ENCODE data around the gene TDRD9.
A peak's percentile ranks its signal among the peaks of the same experiment; 100 is the strongest.

TDRD9 gene

DNA sequence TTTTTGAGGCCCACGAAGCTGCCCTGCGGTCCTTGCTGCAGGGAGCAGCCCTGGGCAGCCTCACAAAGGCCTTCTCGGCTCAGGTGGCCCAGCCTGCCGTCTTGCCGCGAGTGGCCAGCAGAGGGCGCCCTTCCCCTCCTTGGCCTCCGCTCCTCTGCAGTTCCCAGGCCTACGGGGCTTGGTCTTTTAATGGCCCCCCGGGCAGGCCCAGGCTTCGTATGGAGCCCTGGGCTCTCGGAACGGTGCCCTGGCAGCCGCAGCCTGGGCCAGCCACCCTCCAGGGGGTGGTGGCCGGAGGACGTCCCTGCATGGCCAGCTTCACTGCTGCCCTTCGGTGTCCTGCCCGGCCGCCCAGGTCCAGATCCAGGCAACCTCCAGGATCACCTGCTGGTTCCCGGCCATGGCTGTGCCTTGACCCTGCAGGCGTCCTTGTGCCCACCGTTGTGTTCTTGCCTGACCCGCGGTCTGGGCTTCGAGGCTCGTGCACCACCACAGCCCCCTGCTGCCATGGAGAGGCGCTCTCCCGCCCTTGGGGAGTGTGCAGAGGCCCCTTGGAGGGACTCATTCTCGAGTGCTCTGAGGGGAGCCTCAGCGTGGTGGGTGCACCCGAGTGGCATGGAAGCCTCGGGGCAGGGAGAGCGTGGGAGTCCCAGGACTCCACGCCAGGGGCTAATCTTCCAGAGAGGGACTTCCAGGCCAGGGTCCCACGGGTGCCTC lies 166.6 kb downstream of the TDRD9 start:
- peak; percentile 80 for DNase-seq

DNA sequence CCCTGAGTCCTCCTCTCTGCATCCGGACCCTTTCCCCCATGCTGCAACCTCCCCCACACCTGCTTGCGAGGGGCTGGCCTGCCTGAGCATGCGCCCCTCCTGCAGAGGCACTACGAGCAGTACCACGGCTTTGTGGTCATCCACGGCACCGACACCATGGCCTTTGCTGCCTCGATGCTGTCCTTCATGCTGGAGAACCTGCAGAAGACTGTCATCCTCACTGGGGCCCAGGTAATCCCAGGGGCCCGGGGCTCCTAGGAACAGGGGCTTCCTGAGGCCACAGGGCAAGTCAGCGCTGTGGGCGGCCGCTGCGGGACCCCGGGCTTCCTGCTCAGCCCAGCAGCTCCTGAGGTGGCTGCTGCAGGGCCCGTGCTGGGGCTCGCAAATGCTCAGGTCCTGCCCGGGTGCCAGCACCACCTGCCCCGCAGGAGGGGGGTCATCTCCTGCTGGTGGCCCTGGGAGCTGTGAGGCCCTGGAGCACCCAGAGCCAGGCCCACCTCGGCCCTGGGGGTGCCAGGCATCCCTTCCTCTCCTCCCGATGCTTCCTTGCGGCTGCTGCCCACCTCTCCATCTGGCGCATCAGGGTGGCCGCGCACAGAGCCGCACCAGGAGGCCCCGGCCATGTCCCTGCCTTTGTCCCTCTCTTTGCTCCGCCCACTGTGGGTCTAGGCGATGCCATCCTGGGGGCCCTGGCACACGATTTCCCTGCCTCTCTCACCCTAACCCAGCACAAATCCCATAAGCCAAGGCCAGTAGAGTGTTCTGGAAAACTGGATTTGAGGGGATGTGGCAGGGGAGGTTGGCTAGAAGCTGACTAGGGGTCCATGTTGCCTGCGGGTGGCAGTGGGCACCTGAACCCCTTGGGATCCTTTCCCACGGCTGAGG lies 167.4 kb downstream of the TDRD9 start:
- DNase-seq, result no peak

DNA sequence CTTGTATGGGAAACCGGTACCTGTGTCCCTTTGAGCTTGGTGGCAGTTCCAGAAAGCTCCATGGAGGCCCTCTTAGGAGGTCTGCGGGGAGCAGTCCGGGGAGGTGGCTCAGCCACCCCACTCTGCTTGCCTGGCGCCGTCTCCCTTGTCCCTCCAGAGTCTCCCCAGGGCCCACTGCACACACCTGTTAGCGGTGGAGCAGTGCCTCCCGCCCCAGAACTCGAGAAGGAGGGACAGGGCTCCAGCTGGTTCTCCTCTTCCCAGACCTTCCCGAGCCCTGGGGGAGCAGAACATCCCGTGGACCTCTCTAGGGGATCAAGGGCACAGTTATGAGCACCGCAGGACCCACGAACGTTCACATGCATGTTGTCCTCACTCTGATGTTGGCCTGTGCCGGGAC lies 168.1 kb downstream of the TDRD9 start:
- DNase-seq, result no peak

DNA sequence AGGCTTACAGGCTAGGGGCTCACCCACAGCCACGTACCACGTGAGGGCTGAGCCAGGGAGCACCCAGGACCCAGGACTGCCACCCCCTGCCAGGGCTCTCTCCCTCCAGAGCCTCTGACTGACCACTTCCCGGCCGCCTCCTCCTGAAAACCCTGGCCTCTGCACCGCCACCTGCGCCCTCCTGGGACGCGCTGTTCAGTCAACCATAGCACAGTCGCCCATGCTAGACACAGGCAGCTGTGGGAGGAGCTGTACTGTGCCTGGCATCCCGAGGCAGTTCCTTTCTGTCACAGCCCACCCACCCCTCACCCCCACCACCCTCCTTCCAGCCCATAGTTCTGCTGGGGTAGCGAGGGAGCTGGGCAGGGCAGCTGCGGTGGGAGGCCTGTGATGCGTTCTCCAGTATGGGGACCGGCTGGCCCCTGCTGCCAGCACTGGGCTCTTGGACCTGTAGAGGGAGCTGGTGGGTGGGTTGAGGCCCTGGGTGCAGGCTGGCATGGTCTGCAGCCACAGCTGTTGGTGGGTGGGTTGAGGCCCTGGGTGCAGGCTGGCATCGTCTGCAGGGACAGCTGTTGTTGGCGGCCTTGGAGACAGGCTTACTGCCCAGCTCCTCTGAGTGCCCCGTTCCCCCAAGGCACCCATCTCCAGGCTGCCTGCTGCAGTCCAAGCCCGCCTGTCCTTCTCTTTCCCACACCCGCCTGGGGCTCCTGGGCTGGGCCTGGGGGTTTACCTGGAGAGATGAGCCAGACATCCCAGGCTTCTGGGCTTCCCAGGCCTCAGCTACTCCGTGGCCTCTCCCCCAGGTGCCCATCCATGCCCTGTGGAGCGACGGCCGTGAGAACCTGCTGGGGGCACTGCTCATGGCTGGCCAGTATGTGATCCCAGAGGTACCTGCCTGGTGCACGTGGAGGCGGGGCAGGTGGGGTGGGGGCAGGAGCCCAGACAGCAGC lies 168.8 kb downstream of the TDRD9 start:
- no peak for DNase-seq

DNA sequence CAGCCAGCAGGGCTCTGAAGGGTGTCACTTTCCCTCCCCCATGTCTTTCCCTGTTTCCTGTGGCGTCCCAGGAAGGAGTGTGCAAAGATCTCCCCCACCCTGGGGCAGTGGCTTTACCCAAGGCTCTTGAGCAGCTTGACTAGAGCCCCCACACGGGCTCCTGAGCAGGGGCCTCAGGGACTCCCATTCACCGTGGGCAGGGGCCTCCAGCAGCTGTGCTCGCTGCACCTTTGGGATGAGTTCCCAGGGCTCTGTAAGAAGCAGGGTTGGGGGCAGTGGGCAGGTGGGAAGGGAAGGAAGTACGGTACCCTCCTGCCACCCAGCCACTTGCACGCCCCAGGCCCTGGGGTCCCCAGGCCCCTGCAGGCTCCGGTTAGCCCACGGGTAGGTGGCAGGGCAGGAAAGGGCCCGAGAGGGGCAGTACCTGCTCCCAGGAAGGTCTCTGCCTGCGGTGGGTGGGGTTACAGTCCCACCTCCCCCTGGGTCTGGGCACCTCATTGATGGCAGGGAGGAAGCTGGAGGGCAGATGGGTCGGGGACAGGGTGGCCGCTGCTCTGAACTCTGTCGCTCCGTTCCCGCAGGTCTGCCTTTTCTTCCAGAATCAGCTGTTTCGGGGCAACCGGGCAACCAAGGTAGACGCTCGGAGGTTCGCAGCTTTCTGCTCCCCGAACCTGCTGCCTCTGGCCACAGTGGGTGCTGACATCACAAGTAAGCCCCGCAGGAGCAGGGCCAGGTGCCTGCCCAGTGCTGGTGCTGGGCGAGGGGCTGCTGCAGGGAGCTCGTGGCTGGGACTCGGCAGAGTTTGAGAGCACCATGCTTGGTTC lies 170.2 kb downstream of the TDRD9 start:
- DNase-seq, result no peak

DNA sequence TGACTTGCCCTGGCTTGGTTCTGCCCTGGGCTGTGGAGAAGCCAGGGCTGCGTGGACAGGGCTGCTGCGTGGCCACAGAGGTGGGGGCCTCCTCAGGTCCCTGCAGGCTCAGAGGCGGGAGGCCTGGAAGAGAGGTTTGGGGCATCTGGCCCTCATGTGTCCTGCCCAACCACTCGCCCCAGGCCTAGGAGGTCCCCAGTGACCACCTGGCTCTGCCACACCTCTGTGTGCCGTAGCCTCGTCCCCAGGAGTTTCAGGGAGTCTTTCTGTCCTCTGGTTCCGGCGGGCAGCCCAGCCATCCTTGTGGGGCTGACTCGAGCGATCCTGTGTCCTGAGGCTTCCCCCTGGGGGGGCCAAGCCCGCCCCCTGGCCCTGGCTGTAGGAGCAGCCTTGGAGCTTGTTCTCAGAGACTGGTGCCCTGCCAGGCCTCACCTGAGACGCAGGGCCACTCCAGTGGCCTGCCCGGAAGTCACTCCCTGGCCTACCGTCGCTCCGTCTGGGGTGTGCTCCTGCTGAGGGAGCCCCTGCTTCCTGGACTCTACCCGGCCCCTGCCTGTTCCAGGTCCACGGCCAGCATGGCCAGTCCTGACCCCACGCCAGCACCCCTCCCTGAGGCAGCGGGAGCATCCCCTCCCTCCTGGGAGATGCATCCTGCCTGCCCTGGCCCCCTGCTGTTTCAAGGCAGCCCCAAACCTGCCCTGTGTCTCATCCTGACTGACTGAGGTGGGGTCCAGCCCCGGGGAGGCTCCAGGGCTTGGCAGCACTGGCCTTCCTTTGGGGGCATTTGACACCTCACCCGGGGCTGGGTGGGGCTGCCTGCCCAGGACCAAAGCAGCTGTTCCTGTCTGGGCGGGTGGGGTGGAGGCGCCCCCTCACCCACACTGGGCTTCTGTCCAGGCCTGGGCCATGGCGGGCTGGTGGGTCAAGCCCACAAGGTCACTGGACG lies 171.1 kb downstream of the TDRD9 start:
- no peak for DNase-seq

DNA sequence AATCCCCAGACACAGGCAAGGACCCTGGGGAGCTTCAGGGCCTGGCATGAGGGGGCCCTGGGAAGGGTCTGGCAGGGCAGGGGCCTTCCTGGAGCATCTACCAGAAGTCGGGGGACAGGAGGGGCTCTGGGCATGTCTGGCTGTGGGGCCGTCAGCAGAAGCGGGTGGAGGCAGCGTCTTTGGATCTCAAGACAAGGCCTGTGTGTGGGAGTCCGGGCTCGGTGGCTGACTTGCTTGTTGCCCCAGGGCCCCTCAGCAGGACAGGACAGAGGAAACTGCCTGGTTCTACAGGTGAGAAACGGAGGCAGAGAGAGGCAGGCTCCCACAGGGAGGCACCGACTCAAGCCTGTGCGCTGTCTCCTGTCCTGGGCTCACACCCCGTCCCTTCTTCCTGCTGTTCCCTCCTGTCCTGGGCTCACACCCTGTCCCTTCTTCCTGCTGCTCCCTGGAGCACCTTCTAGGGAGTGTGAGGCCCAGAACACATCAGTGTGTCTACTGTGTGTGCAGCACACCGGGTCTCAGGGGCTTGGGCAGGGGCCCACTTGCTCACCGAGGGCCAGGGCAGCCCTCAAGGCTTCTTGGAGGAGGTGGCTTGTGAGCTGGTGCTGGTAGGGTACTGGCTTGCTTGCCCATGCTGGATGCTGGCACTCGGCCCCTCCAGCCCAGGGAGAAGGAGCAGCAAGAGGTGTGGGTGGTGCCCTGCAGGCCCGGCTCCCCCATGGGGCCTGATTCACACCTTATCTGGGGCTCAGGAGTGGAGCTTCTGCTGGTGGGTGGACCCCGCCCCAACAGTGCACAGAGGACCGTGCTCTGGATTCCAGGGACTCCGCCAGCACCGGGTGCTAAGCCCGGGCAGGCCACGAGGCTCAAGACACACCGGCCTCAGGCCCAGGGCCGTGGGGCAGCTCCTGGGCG lies 172.2 kb downstream of the TDRD9 start:
- no peak for DNase-seq

DNA sequence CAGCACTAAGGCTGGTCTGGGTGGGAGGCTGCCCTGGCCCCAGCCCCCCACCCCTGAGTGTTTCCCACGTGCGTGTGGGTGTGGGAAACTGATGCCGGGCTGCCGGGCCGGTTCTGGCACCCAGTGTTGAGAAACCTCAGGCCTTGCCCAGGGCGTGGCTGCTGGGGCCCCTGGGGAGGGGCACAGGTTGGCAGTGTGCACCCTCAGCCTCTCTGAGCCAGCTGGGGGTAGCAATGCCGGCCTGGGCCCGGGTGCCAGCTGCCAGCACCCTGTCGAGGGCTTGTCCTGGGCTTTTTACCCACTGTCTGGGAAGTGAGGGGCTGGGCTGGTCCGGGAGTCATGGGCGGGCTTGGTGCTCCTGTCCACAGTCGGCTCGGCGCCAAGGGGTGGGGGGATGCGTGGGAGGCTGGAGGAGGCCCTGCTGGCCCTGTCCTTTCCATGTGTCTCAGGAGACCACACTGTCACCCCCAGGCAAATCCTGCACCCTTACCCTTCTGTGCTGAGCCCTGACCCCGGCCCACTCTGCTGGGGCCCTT lies 172.9 kb downstream of the TDRD9 start:
- no peak for DNase-seq

DNA sequence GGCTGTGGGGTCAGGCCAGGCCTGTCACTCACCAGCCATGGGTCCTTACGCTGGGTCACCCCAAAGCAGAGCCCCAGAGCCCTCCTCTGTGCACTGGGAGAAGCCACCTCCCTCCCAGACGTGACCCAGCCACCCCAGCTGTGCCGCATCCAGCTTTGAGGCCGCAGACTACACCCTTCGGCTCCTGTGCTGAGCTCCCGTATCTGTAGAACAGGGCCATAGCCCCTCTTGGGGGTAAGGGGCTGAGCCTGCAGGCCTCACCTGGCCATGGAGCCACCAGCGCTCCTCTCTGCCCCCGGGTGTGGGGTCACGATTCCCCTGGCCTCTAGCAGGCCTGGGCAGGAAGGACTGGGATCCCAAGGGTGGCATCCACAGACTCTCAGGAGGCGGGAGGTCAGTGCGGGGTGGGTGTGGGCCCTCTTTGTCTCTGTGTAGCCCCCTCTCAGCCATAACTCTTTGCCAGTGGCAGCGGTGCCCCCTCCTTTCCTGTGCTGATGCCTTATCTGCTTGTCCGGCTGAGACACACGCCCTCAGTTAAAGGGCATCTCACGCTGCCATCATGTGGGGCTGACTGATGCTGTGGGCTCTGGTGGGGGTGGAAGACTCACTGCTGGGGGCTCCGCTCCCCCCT lies 173.5 kb downstream of the TDRD9 start:
- no peak for DNase-seq
